HFFc6 (cell line): ENCODE data around the gene NFE2. TPM values are rescaled to one million over a fixed set of nuclear protein-coding genes. Genes with fewer than 3 reads are reported as not detected.

Experiments used
- DNase-seq: peaks from one replicate; pipeline ENCODE4 v3.0.0-alpha.2; 2018
- H3K27ac Mint-ChIP-seq: 2 replicates; pipeline ENCODE4 v1.8.0; 2020; ENCODE audit warnings: mild to moderate bottlenecking, mixed read lengths
- H3K27me3 Mint-ChIP-seq: 2 replicates; pipeline ENCODE4 v1.8.0; 2021; ENCODE audit warnings: mild to moderate bottlenecking, moderate library complexity, mixed read lengths; ENCODE audit not compliant: insufficient read depth
- H3K36me3 Mint-ChIP-seq: 2 replicates; pipeline ENCODE4 v1.8.0; 2021; ENCODE audit warnings: low read depth, mixed read lengths
- H3K4me1 Mint-ChIP-seq: 2 replicates; pipeline ENCODE4 v1.8.0; 2020; ENCODE audit warnings: low read depth, mixed read lengths
- H3K4me3 Mint-ChIP-seq: 2 replicates; pipeline ENCODE4 v1.8.0; 2020; ENCODE audit warnings: mild to moderate bottlenecking, moderate library complexity, mixed read lengths
- H3K9me3 Mint-ChIP-seq: 2 replicates; pipeline ENCODE4 v1.8.0; 2020; ENCODE audit warnings: mild to moderate bottlenecking, mixed read lengths
- CTCF ChIP-seq: fragments of 200-600 bp; sonication (generic); IDR thresholded peaks from 2 replicates; pipeline ENCODE4 v1.5.0; 2021; ENCODE audit warnings: antibody characterized with exemption, mild to moderate bottlenecking
- total RNA-seq, 6 experiments: library from RNA; stranded (reverse); fragmentation: NEBNext Ultra II Directional; extraction: Animal tissue kit (Norgen Biotek cat#: 25700); gene quantifications; 2 replicates in 1 of 6; 3 replicates in 5 of 6; pipeline ENCODE4 v1.2.3, GENCODE V29; 2021

NFE2 gene
- total RNA-seq, 6 experiments from 2014 or later: 0.21 to 0.59 (median 0.32) TPM

- DNase-seq: no peak
- H3K27ac Mint-ChIP-seq: no peak overlapping the region
Measured at GRCh38 chr12:54266852-54267251, 34.0 kb downstream of the NFE2 start.

GRCh38 chr12:54265364-54265812, 35.4 kb downstream of the NFE2 start:
- Mint-ChIP-seq H3K27me3 (no peaks in the 10 kb centered on the region; the same call in 1 of the 2 replicates), H3K4me3 (no peak overlapping the region), H3K27ac (no peak overlapping the region), H3K9me3 (no peaks in the 10 kb centered on the region), H3K36me3 (peaks cover 18% of the 10 kb centered on the region), H3K4me1 (peaks cover 39% of the 10 kb centered on the region)
- TF ChIP-seq CTCF: no peak
- no peak for DNase-seq

More at GRCh38 chr12:54266852-54267251, 34.0 kb downstream of the NFE2 start:
- H3K4me1 Mint-ChIP-seq: peaks cover 28% of the 10 kb centered on the region
- peaks cover 18% of the 10 kb centered on the region for H3K36me3 Mint-ChIP-seq
- no peaks in the 10 kb centered on the region; the same call in 1 of the 2 replicates for H3K27me3 Mint-ChIP-seq
- no peaks in the 10 kb centered on the region for H3K9me3 Mint-ChIP-seq
- no peak for TF ChIP-seq CTCF
- no peak overlapping the region for H3K4me3 Mint-ChIP-seq

GRCh38 chr12:54262403-54262925, 38.4 kb downstream of the NFE2 start:
- DNase-seq: peak; percentile 71
- no peaks in the 10 kb centered on the region for H3K9me3 Mint-ChIP-seq
- peak overlapping the region; percentile 86 for H3K27ac Mint-ChIP-seq
- no peaks in the 10 kb centered on the region for H3K27me3 Mint-ChIP-seq
- H3K4me3 Mint-ChIP-seq: peak overlapping the region; percentile 56
- H3K36me3 Mint-ChIP-seq: peaks cover 13% of the 10 kb centered on the region
- peaks cover 61% of the 10 kb centered on the region for H3K4me1 Mint-ChIP-seq
- TF ChIP-seq CTCF: no peak

DNA sequence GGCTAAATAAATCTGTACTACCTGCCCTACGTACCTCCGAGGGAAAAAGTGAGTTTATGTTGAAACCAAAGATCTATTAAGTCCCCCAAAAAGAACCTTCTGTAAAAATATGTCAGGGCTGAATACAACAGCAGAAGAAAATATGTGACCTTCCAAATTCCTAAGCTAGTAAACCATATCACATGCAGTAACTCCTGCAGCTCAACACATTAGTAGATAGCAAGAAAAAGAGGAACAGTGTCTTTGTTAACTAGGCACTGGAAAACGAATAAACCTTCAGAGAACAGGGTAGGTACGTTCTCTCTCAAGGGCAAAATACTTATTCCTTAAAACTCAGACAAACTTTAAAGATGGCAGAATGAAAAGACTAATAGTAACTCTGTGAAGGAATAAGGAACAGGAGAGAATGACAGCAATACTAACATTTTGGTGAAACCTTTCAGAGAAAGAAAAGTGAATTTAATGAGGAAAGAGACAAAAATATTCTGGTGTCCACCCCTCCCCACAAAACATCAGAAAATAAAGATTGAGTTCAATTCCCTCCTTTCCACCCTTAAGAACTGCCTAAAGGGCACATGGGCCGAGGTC, 38.9 kb downstream of the NFE2 start:
- Mint-ChIP-seq H3K9me3 (no peaks in the 10 kb centered on the region), H3K27ac (peak overlapping the region; percentile 86), H3K36me3 (peaks cover 15% of the 10 kb centered on the region), H3K27me3 (no peaks in the 10 kb centered on the region), H3K4me1 (peaks cover 63% of the 10 kb centered on the region), H3K4me3 (peak overlapping the region; percentile 56)
- no peak for DNase-seq
- no peak for TF ChIP-seq CTCF

- peaks cover 20% of the 10 kb centered on the region for H3K36me3 Mint-ChIP-seq
- no peaks in the 10 kb centered on the region for H3K9me3 Mint-ChIP-seq
- H3K4me1 Mint-ChIP-seq: peaks cover 59% of the 10 kb centered on the region
- H3K27ac Mint-ChIP-seq: peak overlapping the region; percentile 97
- DNase-seq: peak; percentile 84
- no peaks in the 10 kb centered on the region; the same call in 1 of the 2 replicates for H3K27me3 Mint-ChIP-seq
- TF ChIP-seq CTCF: no peak
- peak overlapping the region; percentile 88 for H3K4me3 Mint-ChIP-seq
Measured at GRCh38 chr12:54259194-54260011, 41.4 kb downstream of the NFE2 start.
